ENCODE measurements around the gene PLCD1. TPM values are rescaled to one million over a fixed set of nuclear protein-coding genes. Genes with fewer than 3 reads are reported as not detected.

Gene PLCD1
- total RNA-seq, 1 experiment from 2014 or later, result 27.1 TPM

- H3K18ac ChIP-seq (ENCODE audit: insufficient read length, low read depth, low read length), result no peak overlapping the region
- no peak overlapping the region for H3K4me2 ChIP-seq (ENCODE audit: insufficient read depth, insufficient read length, low read length)
- H3K9ac ChIP-seq (ENCODE audit: extremely low read depth, insufficient read length, low read length), result no peak overlapping the region
- Mint-ChIP-seq H3K27me3 (ENCODE audit: low read depth) (peaks cover 11% of the 10 kb centered on the region), H3K9me3 (no peaks in the 10 kb centered on the region), H3K4me3 (peak overlapping the region in 1 of 2 experiments; percentile 20; a peak in 2 of 5 replicates), H3K36me3 (ENCODE audit: insufficient read depth in 1 of 3, low read depth in 3 of 3) (no peaks in the 10 kb centered on the region), H3K27ac (no peak overlapping the region; a peak in 1 of 7 replicates), H3K4me1 (peaks cover 14 to 39% of the 10 kb centered on the region in 2 experiments)
- H4K20me1 ChIP-seq (ENCODE audit: control insufficient read depth, insufficient read depth, insufficient read length), result no peaks in the 10 kb centered on the region
- no peaks in the 10 kb centered on the region for H3K79me2 ChIP-seq (ENCODE audit: insufficient read depth, low read length)
- no peak overlapping the region for H2BK120ac ChIP-seq (ENCODE audit: low read depth, low read length, poor library complexity, severe bottlenecking)
- H3K23me2 ChIP-seq (ENCODE audit: insufficient read length, low read depth, low read length, poor library complexity, severe bottlenecking), result no peaks in the 10 kb centered on the region
- DNase-seq, result no peak
- TF ChIP-seq, protein P1, sequence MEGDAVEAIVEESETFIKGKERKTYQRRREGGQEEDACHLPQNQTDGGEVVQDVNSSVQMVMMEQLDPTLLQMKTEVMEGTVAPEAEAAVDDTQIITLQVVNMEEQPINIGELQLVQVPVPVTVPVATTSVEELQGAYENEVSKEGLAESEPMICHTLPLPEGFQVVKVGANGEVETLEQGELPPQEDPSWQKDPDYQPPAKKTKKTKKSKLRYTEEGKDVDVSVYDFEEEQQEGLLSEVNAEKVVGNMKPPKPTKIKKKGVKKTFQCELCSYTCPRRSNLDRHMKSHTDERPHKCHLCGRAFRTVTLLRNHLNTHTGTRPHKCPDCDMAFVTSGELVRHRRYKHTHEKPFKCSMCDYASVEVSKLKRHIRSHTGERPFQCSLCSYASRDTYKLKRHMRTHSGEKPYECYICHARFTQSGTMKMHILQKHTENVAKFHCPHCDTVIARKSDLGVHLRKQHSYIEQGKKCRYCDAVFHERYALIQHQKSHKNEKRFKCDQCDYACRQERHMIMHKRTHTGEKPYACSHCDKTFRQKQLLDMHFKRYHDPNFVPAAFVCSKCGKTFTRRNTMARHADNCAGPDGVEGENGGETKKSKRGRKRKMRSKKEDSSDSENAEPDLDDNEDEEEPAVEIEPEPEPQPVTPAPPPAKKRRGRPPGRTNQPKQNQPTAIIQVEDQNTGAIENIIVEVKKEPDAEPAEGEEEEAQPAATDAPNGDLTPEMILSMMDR (conservative IDR thresholded peaks at IDR 0.05), result no peak
- WGBS (ENCODE audit: extremely low coverage, insufficient read length, low lambda C conversion rate), result no CpG with 5 or more reads among the region's 6 CpGs
- no peak overlapping the region for H3K14ac ChIP-seq (ENCODE audit: insufficient read depth, low read length)
- no peak overlapping the region for H3T11ph ChIP-seq (ENCODE audit: low read length)
- H3K23ac ChIP-seq (ENCODE audit: insufficient read length, low read depth, low read length), result no peak overlapping the region
- no peaks in the 10 kb centered on the region for H3K4me1 ChIP-seq (ENCODE audit: insufficient read depth, low read length)
- no peaks in the 10 kb centered on the region for H3K27me3 ChIP-seq (ENCODE audit: insufficient read depth, low read length)
- no peak overlapping the region for H4K5ac ChIP-seq (ENCODE audit: insufficient read length, low read depth, low read length)
- H2AK5ac ChIP-seq (ENCODE audit: insufficient read length, low read length), result no peak overlapping the region
- H3K27ac ChIP-seq (ENCODE audit: insufficient read length, low read depth, low read length), result no peak overlapping the region
- no peak overlapping the region for H2BK20ac ChIP-seq (ENCODE audit: low read depth, low read length, poor library complexity, severe bottlenecking)
- no peak overlapping the region for H2AFZ ChIP-seq (ENCODE audit: low read length)
- H2BK15ac ChIP-seq (ENCODE audit: low read depth, low read length), result no peak overlapping the region
- no peaks in the 10 kb centered on the region for H3K9me3 ChIP-seq (ENCODE audit: control insufficient read depth, low read depth, low read length)
- no peak overlapping the region for H3K4ac ChIP-seq (ENCODE audit: low read depth, low read length)
- H4K91ac ChIP-seq (ENCODE audit: insufficient read length, low read depth, low read length), result no peak overlapping the region
- no peak overlapping the region for H3K56ac ChIP-seq (ENCODE audit: insufficient read length, low read depth, low read length)
- no peak overlapping the region for H2BK12ac ChIP-seq (ENCODE audit: insufficient read length, low read depth, low read length)
- no peak overlapping the region for H2BK5ac ChIP-seq (ENCODE audit: insufficient read length, low read length)
- H3K79me1 ChIP-seq (ENCODE audit: insufficient read depth, low read depth, low read length, poor library complexity, severe bottlenecking), result no peaks in the 10 kb centered on the region
- no peak overlapping the region for H4K8ac ChIP-seq (replicated peaks; ENCODE audit: insufficient read length, low read depth, low read length)
These were observed 38.3 kb downstream of the PLCD1 start for GRCh38 chr3:37991109-37991508.

Measured in H9 (cell line).